Nephron progenitor cell (in vitro differentiated cells): ENCODE results near the gene PTGDS.

Source experiments
- DNase-seq: peaks from one replicate; pipeline ENCODE4 v3.0.0; 2021
- H3K27ac Mint-ChIP-seq: 2 replicates; pipeline ENCODE4 v1.8.0; 2021; ENCODE audit warnings: mild to moderate bottlenecking, moderate library complexity, mixed read lengths
- H3K27me3 Mint-ChIP-seq: 2 replicates; pipeline ENCODE4 v1.8.0; 2021; ENCODE audit warnings: mild to moderate bottlenecking, low read depth, mixed read lengths; ENCODE audit not compliant: poor library complexity
- H3K36me3 Mint-ChIP-seq: 2 replicates; pipeline ENCODE4 v1.8.0; 2021; ENCODE audit warnings: low read depth, mixed read lengths
- H3K4me1 Mint-ChIP-seq: 2 replicates; pipeline ENCODE4 v1.8.0; 2021; ENCODE audit warnings: mixed read lengths
- H3K4me3 Mint-ChIP-seq: 2 replicates; pipeline ENCODE4 v1.8.0; 2021; ENCODE audit warnings: mild to moderate bottlenecking, moderate library complexity, mixed read lengths
- H3K9me3 Mint-ChIP-seq: 2 replicates; pipeline ENCODE4 v1.8.0; 2021; ENCODE audit warnings: mild to moderate bottlenecking, moderate library complexity, mixed read lengths
- CTCF ChIP-seq: fragments of 200-600 bp; sonication (generic); IDR thresholded peaks from 2 replicates; pipeline ENCODE4 v1.5.0; 2021; ENCODE audit warnings: antibody characterized with exemption

Gene PTGDS

DNA sequence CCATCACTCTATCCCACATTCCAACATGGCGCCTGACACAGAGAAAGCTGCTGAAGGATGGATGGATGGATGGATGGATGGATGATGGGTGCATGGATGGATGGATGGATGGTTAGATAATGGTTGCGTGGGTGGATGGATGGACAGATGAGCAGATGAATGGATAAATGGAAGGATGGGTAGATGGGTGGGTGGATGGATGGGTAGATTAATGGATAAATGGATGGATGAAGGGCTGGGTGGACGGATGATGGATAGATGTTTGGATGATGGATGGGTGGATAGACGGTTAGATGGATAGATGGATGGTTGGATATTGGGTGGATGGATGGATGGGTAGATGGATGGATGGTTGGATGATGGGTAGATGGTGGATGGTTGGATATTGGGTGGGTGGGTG lies 20.7 kb upstream of the PTGDS start:
- Mint-ChIP-seq H3K4me1 (no peaks in the 10 kb centered on the region), H3K36me3 (no peaks in the 10 kb centered on the region), H3K9me3 (peaks cover 9% of the 10 kb centered on the region), H3K27me3 (peaks cover 25% of the 10 kb centered on the region), H3K4me3 (no peak overlapping the region), H3K27ac (no peak overlapping the region)
- no peak for DNase-seq
- TF ChIP-seq CTCF: no peak

GRCh38 chr9:136957461-136957860 lies 19.8 kb upstream of the PTGDS start:
- DNase-seq: no peak
- H3K4me3 Mint-ChIP-seq: no peak overlapping the region
- H3K27ac Mint-ChIP-seq: no peak overlapping the region
- H3K36me3 Mint-ChIP-seq: no peaks in the 10 kb centered on the region
- no peak for TF ChIP-seq CTCF
- peaks cover 9% of the 10 kb centered on the region for H3K9me3 Mint-ChIP-seq
- peaks cover 25% of the 10 kb centered on the region for H3K27me3 Mint-ChIP-seq
- H3K4me1 Mint-ChIP-seq: no peaks in the 10 kb centered on the region

- Mint-ChIP-seq H3K27me3 (peaks cover 25% of the 10 kb centered on the region), H3K4me3 (no peak overlapping the region), H3K36me3 (no peaks in the 10 kb centered on the region), H3K27ac (no peak overlapping the region), H3K4me1 (peaks cover under 1% of the 10 kb centered on the region), H3K9me3 (peaks cover 9% of the 10 kb centered on the region)
- TF ChIP-seq CTCF: no peak
- DNase-seq: no peak
These were observed 19.4 kb upstream of the PTGDS start for GRCh38 chr9:136957901-136958300.

- Mint-ChIP-seq H3K36me3 (no peaks in the 10 kb centered on the region), H3K27me3 (peaks cover 25% of the 10 kb centered on the region), H3K27ac (no peak overlapping the region)
These were observed 18.8 kb upstream of the PTGDS start for GRCh38 chr9:136958473-136958872.

GRCh38 chr9:136958898-136959850 lies 18.1 kb upstream of the PTGDS start:
- Mint-ChIP-seq H3K36me3 (no peaks in the 10 kb centered on the region), H3K27me3 (peaks cover 25% of the 10 kb centered on the region), H3K4me3 (no peak overlapping the region), H3K9me3 (peaks cover 9% of the 10 kb centered on the region), H3K27ac (no peak overlapping the region), H3K4me1 (peaks cover 4% of the 10 kb centered on the region)
- no peak for TF ChIP-seq CTCF
- no peak for DNase-seq

More at GRCh38 chr9:136958473-136958872, 18.8 kb upstream of the PTGDS start:
- no peak for DNase-seq
- Mint-ChIP-seq H3K4me1 (peaks cover 4% of the 10 kb centered on the region), H3K9me3 (peaks cover 9% of the 10 kb centered on the region), H3K4me3 (no peak overlapping the region)
- no peak for TF ChIP-seq CTCF
